NT2/D1 (cell line): ENCODE results near the gene IGFL4.

Source experiments
- YY1 ChIP-seq: IDR thresholded peaks from 2 replicates; pipeline ENCODE4 v1.6.1; 2011; ENCODE audit not compliant: insufficient read length, insufficient read depth
- ZNF274 ChIP-seq: IDR thresholded peaks from 2 replicates; pipeline ENCODE4 v1.6.1; 2011; ENCODE audit warnings: mild to moderate bottlenecking, low read depth, low read length

GRCh38 chr19:46021531-46022041 is 19.2 kb downstream of the IGFL4 start:
- TF ChIP-seq YY1 (no peak), ZNF274 (no peak)
